NCI-H1417 treated with DMSO at 0.1 percent for 48 hours (cell line): ENCODE data around the gene ZC3H8.

Source experiments
- DNase-seq: peaks from one replicate; lab custom pipeline; 2025; lab: John Stamatoyannopoulos, UW

The ZC3H8 gene

DNA sequence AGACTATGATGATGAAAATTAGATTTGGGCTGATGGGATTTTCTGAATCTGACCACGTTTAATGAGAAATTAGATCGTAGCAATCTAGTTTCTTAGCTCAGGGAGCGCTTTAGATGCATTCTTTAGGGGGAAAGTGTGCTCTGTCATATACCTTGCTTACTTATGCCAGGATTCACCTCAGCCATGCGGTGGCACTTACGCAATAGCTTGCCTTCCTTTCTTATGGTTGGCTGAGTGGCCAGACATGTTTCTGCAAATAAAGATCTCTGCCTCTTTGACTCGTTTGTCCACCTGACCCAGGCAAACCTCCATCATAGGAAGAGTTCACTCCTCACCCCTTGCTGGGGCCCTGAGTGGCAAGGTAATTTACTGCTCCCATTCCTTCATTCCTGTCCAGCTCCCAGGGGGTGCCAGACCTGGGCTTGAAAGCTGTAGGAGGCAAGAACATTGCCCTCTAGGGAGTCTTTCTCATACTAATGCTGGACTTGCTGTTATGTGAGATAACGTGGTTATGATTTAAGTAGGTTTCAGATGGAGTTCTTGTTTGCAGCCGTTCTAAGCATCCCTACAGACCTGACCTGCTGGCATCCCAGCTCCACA, 59.6 kb downstream of the ZC3H8 start:
- DNase-seq, result no peak

DNA sequence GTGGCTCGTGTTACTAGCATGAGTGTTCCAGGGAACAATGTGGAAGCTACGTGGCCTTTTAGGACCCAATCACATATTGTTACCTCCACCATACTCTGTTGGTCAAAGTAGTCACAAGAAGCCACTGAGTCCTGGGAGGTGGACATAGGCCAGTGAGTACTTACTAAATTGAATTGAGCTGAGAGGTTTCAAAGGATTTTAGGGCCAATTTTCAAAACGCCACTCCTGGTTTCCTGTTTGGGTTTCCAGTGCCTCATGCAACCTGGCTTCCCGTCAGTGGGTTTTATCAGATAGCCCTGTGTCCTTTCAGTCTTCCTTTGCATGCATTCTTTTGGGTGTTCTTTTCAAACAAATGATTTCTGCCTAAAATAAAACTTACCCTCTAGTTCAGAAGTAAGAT, 60.4 kb downstream of the ZC3H8 start:
- DNase-seq, result no peak

DNA sequence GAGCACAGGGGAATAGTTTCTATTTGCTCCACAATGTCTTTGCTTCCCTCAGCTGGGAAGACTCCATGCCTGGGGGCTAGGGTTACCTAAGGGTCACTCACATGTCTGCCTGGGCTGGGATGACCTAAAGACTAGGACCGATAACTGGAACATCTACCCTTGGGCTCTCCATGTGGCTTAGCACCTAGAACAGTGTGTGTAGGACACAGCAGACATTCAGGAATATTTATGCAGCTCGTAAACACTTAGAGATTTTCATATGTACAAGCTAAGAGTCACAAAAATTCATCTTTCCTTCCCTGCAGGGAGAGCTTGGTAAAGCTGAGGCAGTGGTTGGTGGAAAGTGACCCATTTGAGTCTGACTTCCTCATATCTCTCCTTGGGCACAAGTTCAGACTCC, 60.8 kb downstream of the ZC3H8 start:
- DNase-seq, result no peak

DNA sequence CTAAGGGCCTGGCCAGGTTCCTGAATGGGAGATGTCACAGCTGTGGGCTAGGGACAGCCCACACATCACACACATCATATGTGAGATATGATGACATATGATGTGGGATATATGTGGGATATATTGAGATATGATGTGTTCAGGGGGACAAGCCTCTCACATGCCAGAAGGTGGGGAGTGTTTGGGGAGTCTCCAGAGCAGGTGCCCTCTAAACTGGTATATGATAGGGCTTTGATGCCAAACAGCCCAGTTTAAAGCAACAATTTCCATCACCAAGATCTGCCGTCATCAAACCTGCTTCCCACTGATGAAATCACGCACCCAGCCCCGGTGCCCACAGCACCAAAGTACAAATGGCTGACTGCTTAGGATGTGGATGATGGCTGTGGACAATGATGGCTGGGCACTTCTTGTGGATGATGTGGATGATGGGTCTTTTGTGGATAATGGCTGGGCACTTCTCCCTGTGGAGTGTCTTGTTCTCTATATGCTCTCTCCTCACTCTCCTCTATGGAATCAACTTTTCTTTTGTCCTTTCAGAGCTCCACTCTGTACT, 65.8 kb downstream of the ZC3H8 start:
- DNase-seq, result no peak

DNA sequence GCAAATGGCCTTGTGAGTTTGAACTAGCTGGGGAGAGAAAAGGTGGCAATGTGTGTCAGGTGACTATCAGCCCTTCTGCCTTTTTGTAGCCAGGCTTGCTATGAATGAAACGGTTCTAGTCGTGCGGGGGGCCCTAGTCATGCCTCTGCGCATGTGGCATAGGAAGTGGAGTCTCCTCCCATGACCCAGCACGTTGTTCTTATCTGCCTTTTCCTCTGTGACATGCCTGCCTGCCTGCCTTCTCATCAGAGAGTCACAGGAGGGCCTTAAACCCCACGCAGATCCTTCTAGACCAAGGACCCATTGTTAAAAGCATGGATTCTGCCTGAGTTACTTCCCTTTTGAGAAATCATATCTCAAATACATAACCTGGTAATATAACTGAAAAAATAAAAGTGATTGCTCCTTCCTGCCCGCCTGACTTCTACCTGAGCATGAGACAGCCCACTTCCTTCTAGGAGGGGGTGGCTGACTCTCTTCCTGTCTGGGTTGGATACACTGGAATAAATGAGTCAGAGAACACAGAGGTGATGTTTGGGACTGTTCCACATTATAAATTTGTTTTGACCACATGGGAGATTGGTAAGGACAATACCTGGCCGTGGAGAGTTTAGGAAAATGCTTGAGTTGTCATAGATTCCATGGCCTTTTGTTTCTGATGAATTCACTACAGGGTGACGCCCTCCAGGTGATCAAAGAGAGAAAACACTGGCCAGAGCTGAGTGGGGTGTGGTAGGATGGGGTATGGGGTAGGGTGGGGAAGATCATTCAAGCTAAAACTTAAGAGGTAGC, 66.8 kb downstream of the ZC3H8 start:
- no peak for DNase-seq

DNA sequence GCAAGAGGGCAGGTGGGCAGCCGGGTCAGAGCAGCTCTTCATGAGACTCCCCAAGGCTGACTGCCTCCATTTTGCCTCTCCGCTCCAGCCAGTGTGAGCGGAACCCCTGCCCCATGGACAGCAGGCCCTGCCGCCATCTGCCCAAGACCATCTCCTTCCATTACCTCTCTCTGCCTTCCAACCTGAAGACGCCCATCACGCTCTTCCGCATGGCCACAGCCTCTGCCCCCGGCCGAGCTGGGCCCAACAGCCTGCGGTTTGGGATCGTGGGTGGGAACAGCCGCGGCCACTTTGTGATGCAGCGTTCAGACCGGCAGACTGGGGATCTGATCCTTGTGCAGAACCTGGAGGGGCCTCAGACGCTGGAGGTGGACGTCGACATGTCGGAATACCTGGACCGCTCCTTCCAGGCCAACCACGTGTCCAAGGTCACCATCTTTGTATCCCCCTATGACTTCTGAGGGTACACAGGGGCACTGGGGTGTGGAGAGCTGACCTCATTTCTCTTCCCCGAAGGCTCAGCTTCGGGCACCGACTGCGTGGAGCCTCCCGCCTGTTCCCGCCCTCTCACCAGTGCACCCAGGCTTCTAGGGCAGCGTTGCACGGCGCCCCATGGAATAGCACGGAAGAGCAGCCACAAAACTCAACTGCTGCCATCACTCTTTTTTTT, 67.7 kb downstream of the ZC3H8 start:
- DNase-seq, result no peak

DNA sequence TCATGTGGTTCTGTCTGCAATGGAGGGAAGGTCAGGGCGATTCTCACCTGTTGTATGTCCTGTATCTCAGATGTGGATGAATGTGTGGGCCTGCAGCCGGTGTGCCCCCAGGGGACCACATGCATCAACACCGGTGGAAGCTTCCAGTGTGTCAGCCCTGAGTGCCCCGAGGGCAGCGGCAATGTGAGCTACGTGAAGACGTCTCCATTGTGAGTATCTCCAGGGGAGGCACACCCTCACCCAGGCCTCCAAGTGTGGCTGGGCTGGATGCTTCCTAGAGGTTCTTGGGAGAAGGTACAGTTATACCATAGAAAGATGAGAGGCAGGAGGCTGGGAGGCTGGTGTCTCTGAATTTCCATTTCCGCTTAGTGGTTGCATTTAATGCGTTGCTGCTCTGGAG, 69.7 kb downstream of the ZC3H8 start:
- DNase-seq, result no peak

DNA sequence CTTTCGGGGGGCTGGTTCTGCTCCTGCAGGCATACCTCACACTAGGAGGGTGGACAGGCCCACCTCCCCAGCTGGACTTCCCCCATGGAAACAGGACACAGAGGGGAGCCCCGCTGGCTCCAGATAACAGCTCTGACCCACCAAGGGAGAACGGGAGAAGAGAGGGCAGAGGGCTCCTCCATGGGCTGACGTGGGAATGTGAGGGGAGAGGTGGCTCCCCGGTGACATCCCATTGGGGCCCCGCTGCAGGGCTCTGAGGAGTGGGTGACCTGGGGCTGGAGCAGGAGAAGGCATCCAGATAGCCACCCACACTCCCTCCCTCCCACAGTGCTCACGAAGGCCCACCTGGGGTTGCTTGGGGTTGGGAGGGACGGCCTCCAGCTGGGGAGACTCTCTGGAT, 70.7 kb downstream of the ZC3H8 start:
- DNase-seq, result no peak

DNA sequence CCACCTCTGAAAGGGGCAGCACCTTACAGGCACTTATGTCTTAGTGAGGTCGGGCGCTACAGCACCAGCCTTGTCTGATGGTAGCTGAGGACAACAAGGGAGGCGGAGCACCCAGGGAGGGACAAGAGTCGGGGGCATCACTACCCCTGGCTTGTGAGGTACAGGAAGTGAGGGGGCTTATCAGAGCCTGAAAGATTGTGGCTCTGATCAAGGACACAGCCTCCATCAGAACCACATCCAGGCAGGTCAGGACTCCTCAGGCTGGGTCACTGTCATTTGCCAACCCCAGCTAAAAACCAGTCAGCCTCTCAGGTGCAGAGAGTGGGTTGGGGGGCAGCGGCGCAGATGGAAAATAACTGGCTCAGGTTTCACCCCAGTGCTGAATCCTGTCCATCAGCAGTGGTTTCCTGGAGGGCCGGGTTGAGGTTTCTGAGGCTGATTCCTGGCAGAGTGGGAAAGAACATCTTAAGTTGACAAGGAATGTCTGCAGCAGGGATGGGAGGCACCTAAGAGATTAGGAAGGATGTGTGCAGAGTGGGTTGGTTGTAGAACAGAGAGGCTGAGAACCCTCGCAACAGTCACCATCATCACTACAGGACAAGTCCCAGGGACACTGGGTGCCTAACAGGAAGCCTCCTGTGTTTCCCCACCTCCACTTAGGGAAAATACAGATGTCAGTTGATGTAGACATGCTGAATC, 71.4 kb downstream of the ZC3H8 start:
- no peak for DNase-seq

DNA sequence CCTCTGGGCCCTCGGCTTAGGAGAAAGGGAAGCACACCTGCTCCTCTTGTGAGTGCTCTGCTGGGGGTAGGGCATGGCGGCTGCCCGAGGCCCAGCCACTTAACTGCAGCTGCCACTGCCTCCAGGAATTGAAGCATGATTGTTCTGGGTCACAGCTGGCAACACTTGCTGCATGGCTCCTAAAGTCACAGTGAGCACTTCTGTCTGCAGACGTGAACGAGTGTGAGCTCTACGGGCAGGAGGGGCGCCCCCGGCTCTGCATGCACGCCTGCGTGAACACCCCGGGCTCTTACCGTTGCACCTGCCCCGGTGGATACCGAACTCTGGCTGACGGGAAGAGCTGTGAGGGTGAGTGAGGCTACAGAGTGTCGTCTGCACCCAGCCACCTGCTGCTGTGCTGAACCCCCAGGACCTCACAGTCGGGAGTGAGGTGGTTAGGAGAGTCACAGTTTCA, 72.2 kb downstream of the ZC3H8 start:
- DNase-seq, result peak; percentile 61

DNA sequence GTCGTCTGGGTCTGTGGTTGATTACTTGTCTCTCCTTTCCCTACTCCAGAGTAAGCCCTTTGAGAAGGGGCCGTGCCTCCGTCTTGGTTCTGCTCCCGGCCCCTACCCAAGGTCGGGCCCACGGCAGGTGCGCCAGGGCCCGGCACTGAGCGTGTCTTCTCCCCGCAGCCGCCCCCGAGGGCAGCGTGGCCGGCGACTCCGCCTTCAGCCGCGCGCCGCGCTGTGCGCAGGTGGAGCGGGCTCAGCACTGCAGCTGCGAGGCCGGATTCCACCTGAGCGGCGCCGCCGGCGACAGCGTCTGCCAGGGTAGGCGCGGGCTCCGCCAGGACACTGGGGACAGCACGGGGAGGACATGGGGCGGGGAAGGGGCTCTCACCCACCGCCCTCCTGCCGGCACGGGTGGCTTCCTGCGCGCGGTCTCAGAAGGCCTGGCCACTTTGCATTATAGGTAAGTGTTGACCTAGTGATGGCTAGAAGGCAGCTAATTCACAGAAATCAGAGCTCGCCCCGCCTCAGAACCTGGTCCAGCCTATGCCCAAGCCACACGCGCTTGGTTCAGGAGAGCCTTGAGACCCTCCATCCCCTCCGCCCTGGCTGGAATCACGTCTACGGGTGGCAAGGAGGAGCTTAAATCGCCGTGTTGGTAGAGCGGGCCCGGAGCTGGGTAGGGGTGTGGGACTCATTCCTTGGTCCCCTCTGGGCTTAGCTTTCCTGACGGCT, 73.1 kb downstream of the ZC3H8 start:
- no peak for DNase-seq

DNA sequence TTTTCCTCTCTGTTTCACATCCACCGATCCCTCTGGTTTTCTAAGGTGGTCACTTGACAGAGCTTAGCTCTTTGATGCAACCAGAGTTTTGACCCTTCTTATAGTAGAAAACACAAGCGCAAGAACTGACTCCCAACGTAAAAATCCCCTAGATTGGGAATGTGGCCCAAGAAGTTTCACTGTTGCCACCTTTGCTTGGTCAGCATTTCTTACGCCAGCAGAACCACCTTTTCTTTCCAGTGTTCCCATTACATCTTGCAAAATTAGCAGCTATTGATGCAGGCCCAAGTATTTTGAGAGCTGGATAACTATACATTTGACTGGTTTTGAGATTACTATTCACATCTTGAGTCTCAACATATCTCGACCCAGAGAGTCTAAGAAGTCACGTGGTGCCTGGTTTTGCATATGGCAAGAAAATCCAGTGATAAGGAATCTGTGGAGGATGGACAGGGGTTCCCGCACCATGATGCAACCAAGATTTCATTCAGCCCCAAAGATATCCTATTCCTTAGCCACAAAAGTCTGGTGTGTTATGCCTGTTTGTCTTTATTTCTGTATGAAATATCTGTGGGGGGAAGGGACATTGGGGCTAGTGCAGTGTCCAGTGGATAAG, 78.8 kb downstream of the ZC3H8 start:
- no peak for DNase-seq

DNA sequence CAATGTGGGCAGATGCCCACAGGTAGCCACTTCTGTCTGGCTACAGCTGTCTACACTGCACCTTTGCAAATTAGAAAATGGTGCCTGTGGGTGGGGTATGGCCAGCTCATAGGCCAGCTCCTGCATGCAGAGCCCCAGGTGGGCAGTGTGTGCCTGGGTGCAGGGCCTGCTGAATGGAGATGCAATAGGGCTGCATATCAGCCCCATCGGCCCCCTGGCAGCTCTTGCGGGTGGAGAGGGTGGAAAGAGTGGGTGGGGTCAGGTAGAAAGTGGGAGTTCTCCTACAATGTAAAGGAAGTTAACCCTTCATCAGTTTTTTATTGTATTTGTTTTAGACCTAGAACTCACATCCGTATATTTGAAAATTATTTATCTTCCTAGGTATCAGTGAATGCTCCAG, 79.5 kb downstream of the ZC3H8 start:
- no peak for DNase-seq

DNA sequence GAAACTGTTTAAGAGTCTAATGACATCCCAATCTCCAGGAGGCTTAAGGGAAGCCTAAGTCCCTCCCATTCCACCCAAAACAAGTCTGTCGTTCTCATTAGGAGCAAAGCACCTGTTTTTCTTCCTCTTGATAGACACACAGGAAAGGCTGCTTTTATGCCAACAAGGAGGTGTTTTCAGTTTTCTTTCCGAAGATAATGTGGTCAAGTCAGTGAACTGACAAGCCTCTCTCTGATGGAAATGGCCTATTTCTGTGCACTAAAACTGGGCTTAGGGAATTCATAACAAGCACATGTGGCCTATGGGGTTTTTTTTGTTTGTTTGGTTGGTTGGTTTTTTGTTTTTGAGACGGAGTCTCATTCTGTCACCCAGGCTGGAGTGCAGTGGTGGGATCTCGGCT, 80.5 kb downstream of the ZC3H8 start:
- DNase-seq, result no peak

DNA sequence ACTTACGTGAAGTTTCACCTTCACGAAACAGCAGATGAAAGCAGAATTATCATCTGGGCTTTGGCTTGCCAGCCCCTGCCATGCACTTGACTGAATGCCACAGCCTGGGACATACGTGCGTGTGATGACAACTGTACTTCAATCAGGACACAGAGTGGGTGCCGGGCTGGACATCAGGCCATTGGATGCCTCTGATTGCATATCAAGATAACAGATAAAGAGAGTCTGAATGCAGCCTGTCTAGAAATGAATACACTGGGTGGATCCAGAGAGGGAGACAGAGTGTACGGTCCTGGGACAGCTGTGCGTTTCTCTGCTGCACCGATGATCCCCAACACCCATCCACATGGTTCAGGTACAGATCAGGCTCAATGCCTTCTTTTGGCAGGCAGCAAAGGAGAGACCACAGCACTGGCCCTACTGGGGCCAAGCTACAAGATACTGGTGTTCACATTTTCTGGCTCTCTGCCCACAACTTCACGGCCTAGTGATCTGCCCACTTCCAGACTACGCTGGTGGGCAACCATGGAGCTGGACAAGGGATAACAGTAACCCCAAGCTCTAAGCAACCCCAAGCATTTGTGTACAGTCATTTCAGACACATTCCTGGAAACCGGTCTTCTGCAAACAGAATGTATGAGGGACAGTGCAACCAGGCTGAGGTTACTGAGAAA, 81.1 kb downstream of the ZC3H8 start:
- DNase-seq, result no peak

DNA sequence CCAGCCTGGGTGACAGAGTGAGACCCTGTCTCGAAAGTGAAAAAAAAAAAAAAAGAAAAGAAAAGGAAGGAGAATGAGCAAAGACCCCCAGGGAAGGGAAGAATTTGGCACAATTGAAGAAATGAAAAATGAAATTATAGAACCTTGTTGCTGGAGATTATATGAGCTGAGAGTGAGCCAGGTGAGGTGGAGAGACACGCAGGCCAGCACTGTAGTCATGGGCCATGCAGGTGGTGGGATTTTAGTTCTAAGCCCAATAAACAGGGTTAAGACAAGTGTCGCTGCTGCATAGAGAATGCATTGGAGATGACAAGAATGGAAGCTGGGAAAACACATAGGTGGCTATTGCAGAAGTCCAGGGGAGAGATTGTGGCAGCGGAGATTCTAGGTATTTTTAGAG, 84.3 kb downstream of the ZC3H8 start:
- DNase-seq, result no peak

DNA sequence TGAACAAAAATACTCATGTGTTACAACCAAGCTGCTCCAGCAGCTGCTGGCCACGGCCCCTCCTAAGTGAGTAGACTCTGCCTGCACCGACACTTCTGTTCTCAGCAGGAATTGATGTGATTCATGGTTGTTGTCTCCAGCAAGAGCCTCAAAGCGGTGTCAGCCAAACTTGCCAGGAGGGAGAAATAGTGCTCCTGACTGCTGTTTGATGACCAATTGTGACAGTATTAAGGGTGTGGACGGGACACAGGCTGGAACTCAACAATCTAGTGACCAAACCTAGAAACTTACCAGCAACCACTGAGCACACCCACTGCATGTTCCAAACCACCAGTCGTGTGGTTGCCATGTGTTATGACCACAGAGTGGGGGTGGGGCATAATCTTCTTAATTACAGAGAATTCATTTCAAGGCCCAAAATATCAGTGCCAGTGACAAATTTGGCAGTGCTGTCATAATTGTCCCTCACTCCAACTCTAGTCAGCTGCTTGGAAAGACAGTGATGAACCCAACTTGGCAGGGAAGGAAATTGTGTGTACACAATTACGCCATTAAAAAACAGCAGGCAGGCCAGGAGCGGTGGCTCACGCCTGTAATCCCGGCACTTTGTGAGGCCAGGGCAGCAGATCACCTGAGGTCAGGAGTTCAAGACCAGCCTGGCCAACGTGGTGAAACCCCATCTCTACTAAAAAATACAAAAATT, 86.3 kb downstream of the ZC3H8 start:
- DNase-seq, result no peak

DNA sequence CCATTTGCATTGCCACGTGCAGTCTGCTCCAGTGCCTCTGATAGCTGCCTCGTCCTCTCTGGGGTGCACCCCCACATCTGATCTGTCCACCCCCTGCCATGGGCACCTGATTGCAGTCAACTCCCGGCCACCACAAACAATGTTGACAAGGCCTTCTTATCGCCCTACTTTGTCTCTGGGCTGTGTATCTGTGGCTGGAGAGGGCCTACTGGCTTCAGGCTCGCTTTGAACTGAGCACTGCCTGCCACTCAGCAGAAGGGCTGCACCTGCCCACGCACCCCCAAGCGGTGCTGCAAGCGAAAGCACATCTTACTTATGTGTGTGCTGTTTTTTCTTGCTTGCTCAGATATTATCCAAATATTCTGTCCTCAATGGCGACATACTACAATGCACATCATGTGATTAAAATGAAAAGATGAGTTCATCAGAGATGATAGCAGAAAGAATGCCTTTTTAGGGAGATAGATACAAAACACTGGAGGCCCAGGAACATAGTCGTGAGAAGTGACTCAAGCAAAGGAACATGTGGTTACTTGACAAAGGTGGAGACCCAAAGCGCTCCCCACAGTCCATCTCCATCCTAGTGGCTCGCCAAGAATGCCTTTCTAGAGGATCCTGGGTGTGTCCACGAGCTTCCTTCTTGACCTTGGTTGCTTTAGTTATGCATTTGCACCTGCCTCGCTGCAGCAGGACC, 87.9 kb downstream of the ZC3H8 start:
- no peak for DNase-seq

DNA sequence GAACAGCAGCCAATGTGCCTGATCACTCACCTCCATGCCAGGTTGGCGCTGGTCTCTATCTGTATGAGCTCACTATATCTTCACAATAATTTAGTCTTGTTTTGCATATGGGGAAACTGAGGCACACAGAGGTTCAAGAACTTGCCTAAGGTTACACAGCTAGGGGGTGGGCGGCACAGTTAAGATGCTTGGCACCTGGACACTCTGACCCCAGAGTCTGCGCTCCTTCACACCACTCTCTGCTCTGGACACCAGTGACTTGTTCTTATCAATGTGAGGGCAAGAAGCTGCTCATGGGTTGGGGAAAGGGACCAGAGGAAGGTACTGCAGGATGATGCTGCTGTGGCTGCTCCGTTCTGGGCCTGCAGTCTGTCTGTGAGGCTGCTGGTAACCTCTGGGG, 89.5 kb downstream of the ZC3H8 start:
- DNase-seq, result no peak
